PFSK-1 (cell line): ENCODE data around the gene TFDP2.

Experiments
- FOXP2 ChIP-seq: optimal IDR thresholded peaks from 2 replicates; pipeline ENCODE3; 2011; ENCODE audit warnings: borderline replicate concordance, control low read depth, inconsistent platforms; ENCODE audit not compliant: insufficient read depth; ENCODE audit errors: extremely low read length, extremely low read depth
- POLR2AphosphoS5 ChIP-seq: IDR thresholded peaks from 2 replicates; pipeline ENCODE4 v1.6.1; 2012; ENCODE audit warnings: low read depth, mild to moderate bottlenecking, control low read depth, low read length, moderate library complexity
- SIN3A ChIP-seq: IDR thresholded peaks from 2 replicates; pipeline ENCODE4 v1.6.1; 2012; ENCODE audit warnings: mild to moderate bottlenecking, low read length, moderate library complexity, borderline replicate concordance; ENCODE audit not compliant: insufficient read depth
- TAF1 ChIP-seq: IDR thresholded peaks from 2 replicates; pipeline ENCODE4 v1.6.1; 2012; ENCODE audit warnings: low read length, control low read depth, borderline replicate concordance; ENCODE audit not compliant: insufficient read depth
- TF ChIP-seq, protein P1 (sequence below), 2 experiments: IDR thresholded peaks; 2 replicates each; pipeline versions ENCODE4 v1.6.1 to v1.8.0; 2011 to 2012; ENCODE audit warnings: low read depth in 2 of 2, low read length in 2 of 2, control low read depth in 1 of 2, inconsistent platforms in 1 of 2, mild to moderate bottlenecking in 1 of 2, moderate library complexity in 1 of 2; ENCODE audit not compliant: insufficient read depth in 1 of 2

The TFDP2 gene

GRCh38 chr3:141952611-141953010 is 196.7 kb downstream of the TFDP2 start:
- TF ChIP-seq POLR2AphosphoS5 (no peak), SIN3A (no peak), FOXP2 (no peak), TAF1 (no peak)
- TF ChIP-seq, protein P1, sequence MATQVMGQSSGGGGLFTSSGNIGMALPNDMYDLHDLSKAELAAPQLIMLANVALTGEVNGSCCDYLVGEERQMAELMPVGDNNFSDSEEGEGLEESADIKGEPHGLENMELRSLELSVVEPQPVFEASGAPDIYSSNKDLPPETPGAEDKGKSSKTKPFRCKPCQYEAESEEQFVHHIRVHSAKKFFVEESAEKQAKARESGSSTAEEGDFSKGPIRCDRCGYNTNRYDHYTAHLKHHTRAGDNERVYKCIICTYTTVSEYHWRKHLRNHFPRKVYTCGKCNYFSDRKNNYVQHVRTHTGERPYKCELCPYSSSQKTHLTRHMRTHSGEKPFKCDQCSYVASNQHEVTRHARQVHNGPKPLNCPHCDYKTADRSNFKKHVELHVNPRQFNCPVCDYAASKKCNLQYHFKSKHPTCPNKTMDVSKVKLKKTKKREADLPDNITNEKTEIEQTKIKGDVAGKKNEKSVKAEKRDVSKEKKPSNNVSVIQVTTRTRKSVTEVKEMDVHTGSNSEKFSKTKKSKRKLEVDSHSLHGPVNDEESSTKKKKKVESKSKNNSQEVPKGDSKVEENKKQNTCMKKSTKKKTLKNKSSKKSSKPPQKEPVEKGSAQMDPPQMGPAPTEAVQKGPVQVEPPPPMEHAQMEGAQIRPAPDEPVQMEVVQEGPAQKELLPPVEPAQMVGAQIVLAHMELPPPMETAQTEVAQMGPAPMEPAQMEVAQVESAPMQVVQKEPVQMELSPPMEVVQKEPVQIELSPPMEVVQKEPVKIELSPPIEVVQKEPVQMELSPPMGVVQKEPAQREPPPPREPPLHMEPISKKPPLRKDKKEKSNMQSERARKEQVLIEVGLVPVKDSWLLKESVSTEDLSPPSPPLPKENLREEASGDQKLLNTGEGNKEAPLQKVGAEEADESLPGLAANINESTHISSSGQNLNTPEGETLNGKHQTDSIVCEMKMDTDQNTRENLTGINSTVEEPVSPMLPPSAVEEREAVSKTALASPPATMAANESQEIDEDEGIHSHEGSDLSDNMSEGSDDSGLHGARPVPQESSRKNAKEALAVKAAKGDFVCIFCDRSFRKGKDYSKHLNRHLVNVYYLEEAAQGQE (IDR thresholded peaks at IDR 0.05; ENCODE audit: insufficient read depth in 1 of 2, low read depth in 2 of 2, low read length in 2 of 2), result no peak

DNA sequence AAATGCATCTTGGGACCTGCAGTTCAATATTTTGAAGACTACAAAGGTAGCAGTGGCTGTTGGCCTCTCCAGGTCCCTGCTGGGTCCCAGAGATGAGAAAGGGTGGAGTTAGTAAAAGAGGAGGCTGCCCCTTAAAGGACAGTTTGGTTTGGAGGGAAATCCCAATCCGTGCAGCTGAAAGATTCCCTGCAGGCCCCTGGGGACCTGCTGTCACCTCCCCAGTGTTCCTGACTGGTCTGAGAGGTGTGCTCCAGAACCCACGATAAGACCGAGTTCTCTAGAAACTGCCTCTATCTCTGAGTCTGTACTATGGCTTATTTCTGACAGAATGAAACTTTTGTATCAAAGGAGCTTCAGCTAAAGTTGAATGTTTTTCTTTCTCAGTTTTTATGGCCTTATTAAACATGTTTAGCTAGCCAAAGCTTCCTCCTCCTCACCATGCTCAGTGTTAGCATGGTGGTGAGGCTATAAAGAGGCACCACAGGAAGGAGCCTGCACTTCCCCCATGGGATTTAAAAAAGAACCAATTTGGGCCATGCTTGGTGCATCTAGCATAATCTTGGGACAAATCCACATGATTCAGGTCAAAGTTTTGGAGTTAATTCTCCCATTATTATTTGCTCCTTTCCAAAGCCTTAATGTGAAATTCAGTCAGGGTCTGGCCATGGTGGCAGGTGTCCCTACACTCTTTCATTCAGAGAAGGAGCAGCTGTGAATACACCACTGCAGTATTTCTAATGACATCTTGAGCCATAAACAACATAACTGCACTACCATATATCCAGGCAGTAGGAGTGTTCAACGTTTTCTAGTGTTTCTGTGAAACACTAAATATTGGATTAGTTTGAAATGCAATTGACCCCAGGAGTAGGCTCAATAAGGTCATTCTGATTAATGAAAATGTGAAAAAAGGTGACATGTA is 198.5 kb downstream of the TFDP2 start:
- TF ChIP-seq POLR2AphosphoS5 (no peak), TAF1 (no peak), FOXP2 (no peak), SIN3A (no peak)
- TF ChIP-seq, protein P1 (IDR thresholded peaks at IDR 0.05; ENCODE audit: insufficient read depth in 1 of 2, low read depth in 2 of 2, low read length in 2 of 2), result no peak

DNA sequence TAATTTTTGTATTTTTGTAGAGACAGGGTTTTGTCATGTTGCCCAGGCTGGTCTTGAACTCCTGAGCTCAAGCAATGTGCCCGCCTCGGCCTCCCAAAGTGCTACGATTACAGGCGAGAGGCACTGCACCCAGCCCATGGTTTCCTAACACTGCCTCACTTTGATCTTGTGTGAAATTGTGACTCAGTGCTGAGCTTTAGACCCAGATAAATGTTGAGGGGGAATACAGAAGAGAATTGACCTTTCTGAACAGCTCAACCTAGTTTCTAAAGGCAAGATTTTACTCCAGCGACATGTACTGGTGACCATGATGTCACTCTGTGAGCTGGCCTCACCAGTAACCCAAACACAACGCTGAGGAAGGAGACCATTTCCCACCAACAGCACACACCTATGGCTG is 199.4 kb downstream of the TFDP2 start:
- no peak for TF ChIP-seq FOXP2
- no peak for TF ChIP-seq TAF1
- TF ChIP-seq SIN3A, result no peak
- no peak for TF ChIP-seq POLR2AphosphoS5

DNA sequence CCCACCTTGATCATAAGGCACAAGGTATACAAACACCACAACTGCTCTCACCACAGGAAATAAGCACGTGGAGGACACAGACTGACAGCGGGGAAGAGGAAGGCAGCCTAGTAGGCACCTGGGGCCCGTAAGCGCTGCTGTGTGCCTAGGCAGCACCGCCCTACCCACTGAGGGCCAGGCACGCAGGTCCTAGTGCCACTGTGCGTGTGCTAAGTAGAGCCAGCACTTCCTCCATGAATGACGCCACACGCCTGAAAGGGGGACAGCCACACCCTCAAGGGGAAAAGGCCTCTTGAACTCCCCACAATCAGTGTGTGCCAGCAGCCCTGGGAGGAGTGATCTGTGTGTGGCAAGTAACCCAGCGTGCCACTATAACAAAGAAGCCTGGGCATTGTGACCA is 199.9 kb downstream of the TFDP2 start:
- TF ChIP-seq POLR2AphosphoS5 (no peak), FOXP2 (no peak), TAF1 (no peak), SIN3A (no peak)
- TF ChIP-seq, protein P1 (IDR thresholded peaks at IDR 0.05; ENCODE audit: insufficient read depth in 1 of 2, low read depth in 2 of 2, low read length in 2 of 2), result no peak

GRCh38 chr3:141945726-141946485 is 203.4 kb downstream of the TFDP2 start:
- no peak for TF ChIP-seq POLR2AphosphoS5

DNA sequence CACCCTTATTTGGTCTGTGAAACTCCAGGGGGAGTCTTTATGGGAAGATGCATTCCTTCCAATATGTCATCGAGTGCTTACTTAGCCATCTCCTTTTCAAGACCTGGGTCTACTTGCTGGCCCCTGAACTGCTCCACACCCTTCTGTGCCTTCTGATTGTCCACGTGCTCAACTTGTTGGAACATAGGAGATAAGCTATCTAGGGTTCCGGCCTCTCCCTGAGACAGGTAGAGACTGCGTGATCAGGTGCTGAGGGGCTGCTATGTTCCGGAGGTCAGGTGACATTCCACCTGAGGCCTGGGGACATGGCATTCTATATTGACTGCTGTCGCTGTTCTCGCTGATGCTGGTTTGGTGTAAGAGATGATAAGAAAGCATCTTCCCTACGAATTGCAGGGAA is 207.3 kb downstream of the TFDP2 start:
- TF ChIP-seq, protein P1 (IDR thresholded peaks at IDR 0.05; ENCODE audit: insufficient read depth in 1 of 2, low read depth in 2 of 2, low read length in 2 of 2), result no peak
- TF ChIP-seq FOXP2, result no peak
